ENCODE results near the gene GARNL3.

GARNL3 gene

DNA sequence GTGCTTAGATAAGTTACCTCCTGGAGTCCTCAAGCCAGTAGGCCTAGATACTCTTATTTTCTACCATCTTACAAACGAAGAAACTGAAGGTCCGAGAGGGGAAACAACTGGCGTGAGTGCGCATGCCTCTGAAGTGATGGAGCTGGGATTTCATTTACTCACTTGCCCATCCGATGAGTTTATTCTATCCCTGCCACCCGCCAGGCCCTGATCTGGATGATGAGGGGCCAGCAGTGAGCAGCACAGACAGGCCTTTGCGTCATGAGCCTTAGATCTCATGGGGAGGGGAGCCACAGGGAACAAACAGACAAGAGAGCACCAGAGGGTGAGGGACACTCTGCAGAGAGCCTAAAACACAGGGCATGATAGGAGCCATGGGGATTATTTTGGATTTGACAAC is 98.3 kb downstream of the GARNL3 start:
- H3K4me3 ChIP-seq (ENCODE audit: low read depth, low read length): no peak overlapping the region
- TF ChIP-seq, protein P1, sequence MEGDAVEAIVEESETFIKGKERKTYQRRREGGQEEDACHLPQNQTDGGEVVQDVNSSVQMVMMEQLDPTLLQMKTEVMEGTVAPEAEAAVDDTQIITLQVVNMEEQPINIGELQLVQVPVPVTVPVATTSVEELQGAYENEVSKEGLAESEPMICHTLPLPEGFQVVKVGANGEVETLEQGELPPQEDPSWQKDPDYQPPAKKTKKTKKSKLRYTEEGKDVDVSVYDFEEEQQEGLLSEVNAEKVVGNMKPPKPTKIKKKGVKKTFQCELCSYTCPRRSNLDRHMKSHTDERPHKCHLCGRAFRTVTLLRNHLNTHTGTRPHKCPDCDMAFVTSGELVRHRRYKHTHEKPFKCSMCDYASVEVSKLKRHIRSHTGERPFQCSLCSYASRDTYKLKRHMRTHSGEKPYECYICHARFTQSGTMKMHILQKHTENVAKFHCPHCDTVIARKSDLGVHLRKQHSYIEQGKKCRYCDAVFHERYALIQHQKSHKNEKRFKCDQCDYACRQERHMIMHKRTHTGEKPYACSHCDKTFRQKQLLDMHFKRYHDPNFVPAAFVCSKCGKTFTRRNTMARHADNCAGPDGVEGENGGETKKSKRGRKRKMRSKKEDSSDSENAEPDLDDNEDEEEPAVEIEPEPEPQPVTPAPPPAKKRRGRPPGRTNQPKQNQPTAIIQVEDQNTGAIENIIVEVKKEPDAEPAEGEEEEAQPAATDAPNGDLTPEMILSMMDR (IDR thresholded peaks at IDR 0.05; ENCODE audit: borderline replicate concordance, insufficient read depth, low read depth, low read length): no peak

DNA sequence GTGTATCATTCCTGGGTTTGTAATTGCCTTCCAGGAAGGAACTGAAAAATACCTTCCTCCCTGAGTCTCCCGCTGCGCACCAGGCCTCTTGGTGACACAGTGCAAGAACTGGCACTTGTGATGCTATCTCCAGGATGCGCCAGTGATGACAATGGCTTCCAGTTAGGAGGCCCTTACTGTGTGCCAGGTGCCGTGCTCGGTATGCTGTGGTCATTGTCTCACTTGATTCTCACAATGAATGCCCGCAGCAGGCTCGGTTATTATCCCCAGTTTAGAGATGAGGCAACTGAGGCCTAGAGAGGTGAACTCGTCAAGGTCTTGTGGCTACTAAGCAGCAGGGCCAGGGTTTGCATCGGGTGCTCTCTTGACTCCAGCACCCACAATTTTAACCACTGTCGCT is 100.9 kb downstream of the GARNL3 start:
- no peak overlapping the region for H3K4me3 ChIP-seq (ENCODE audit: low read depth, low read length)
- TF ChIP-seq, protein P1 (IDR thresholded peaks at IDR 0.05; ENCODE audit: borderline replicate concordance, insufficient read depth, low read depth, low read length): no peak

DNA sequence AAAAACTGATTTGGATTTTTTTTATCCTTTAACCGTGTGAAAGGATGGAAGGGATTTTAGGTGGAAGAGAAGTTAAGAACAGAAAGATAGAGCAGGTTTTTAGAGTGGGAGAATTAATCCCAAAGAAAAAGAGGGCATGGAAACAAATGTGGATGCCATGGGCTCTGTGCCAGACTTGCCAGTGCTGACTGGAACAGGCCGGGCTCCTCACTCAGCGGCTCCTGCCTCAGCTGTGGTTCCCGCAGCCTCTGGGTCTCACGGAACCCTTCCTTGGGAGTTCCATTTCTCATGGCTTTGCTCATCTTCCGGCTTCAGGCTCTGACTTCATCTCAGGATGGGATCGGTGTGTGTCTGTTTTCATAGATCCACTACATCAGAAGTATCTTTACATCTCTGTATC is 102.0 kb downstream of the GARNL3 start:
- H3K4me3 ChIP-seq (ENCODE audit: low read depth, low read length): no peak overlapping the region
- TF ChIP-seq, protein P1 (IDR thresholded peaks at IDR 0.05; ENCODE audit: borderline replicate concordance, insufficient read depth, low read depth, low read length): no peak

DNA sequence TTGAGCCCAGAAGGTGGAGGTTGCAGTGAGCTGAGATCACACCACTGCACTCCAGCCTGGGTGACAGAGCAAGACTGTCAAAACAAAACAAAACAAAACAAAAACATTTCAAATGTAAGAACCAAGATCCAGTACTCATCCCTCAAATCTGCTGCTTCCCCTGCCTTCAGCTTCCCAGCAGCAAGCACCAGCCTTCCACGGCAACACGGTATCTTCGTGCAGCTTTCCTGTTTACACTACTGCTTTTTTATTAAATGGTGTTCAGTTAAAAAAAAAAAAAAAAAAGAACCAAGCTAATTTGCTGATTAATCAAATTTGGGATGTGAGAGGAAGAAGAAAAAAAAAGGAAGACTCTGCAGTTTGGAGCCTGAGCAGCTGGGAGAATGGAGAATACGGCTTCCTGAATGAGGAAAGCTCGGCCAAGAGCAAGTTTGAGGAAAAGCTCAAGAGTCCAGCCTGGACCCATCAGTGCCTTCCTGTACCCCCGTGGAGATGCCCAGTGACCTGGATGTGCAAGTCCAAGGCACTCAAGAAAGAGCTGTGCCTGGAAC is 104.4 kb downstream of the GARNL3 start:
- H3K4me3 ChIP-seq (ENCODE audit: low read depth, low read length): no peak overlapping the region

DNA sequence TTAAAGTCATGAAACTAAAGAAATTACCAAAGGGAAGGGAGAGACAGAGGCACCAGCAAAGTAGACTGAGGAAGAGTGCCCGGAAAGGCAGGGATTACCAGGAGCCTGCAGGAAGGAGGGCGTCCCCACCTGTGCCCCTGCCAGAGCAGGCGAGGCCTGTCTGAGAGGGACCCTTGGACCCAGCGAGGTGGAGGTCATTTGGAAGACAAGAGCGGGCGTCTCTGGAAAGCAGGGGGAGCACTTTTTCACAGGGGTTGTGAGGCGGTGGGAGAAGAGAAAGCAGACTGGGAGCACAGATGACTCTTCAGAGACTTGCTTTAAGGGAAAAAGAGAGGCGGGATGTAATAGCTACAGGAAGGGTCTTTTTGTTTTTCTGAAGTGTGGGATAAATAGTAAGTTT is 104.9 kb downstream of the GARNL3 start:
- H3K4me3 ChIP-seq (ENCODE audit: low read depth, low read length): no peak overlapping the region
- TF ChIP-seq, protein P1 (IDR thresholded peaks at IDR 0.05; ENCODE audit: borderline replicate concordance, insufficient read depth, low read depth, low read length): no peak

More for the DNA sequence above, 104.4 kb downstream of the GARNL3 start:
- TF ChIP-seq, protein P1 (IDR thresholded peaks at IDR 0.05; ENCODE audit: borderline replicate concordance, insufficient read depth, low read depth, low read length): no peak

DNA sequence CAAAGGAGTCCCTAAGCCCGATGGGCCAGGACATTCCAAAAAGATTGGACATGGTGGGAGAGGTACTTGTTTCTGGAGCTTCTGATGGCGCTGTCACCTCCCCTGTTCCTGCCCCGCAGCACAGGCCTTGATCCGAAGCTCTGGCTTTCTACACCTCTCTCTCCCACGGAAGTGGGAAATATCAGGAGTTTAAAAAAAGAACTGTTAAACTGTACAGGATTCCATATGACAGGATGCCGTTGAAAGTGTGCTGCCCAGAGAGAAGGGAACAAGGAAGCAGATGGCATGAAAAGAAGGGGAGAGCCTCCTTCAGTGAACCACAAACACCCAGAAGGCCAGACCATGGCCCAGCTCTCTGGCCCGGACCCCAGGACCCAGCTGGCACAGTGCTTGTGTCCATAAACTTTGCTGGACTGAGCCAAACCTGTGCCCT is 105.6 kb downstream of the GARNL3 start:
- TF ChIP-seq, protein P1 (IDR thresholded peaks at IDR 0.05; ENCODE audit: borderline replicate concordance, insufficient read depth, low read depth, low read length): no peak
- H3K4me3 ChIP-seq (ENCODE audit: low read depth, low read length): no peak overlapping the region

All from GM12875 (cell line).